NOMO-1 (cell line): Measurements from ENCODE around the gene FBXO10.
"Not testable (repeated sequence)": the region's sequence is repeated elsewhere in the genome, so short reads cannot be mapped to it uniquely, and the experiment has no call there.

Experiments used
- DNase-seq, 2 experiments: peaks; one replicate each; lab custom pipeline; 2025; ENCODE audit not compliant: unreplicated experiment in 2 of 2; lab: John Stamatoyannopoulos, UW

The FBXO10 gene

DNA sequence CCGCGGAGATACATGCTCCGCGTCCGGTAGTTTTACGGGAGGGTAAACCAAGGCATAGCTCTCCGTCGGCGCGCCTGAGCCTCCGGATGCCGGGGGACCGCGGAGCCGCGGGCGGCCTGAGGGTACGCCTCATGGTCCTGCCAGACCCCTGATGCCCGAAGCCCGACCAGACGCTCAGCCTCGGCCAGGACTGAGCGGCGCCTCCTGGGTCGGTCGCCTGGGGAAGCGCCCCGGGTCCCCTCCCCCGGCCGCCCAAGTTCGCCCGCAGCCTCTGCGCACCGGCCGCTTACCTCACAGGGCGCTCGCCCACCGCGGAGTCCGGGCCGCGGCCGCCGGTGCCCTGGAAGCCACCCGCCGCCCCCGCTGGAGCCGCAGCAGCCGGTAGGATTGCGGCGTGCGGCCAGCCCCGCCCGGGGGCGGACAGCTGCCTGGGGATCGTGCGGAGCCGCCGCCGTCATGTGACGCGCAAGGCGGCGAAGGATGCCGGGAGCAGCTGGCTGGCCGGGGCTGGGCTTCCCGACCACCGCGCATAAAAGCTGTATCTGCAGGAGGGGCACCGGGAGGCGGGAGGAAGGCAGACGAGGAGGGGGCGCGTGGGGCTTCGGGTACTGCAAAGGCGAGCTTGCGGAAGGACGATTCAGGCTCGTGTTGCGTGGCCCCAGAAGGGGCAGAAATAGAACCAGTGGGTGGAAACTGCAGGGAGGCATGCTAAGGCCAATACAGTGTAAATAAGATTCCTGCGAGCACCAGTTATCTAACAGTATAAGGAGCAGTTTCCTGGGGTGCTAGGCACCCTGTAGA is at the start of gene FBXO10:
Gene FBXO10, minus strand, starts transcription at position 460 of the 801 bp plus-strand sequence. CDS start 34,612 bp downstream, outside the sequence.
- DNase-seq = no peak

- DNase-seq = no peak
Measured at GRCh38 chr9:37625758-37626147, 49.6 kb upstream of the FBXO10 start.

- DNase-seq = no peak
Measured at GRCh38 chr9:37625036-37625757, 49.0 kb upstream of the FBXO10 start.

GRCh38 chr9:37624073-37624472 is 47.9 kb upstream of the FBXO10 start:
- no peak for DNase-seq

- no peak for DNase-seq
Measured at GRCh38 chr9:37623267-37623666, 47.1 kb upstream of the FBXO10 start.

GRCh38 chr9:37622462-37622861 is 46.3 kb upstream of the FBXO10 start:
- no peak for DNase-seq

DNA sequence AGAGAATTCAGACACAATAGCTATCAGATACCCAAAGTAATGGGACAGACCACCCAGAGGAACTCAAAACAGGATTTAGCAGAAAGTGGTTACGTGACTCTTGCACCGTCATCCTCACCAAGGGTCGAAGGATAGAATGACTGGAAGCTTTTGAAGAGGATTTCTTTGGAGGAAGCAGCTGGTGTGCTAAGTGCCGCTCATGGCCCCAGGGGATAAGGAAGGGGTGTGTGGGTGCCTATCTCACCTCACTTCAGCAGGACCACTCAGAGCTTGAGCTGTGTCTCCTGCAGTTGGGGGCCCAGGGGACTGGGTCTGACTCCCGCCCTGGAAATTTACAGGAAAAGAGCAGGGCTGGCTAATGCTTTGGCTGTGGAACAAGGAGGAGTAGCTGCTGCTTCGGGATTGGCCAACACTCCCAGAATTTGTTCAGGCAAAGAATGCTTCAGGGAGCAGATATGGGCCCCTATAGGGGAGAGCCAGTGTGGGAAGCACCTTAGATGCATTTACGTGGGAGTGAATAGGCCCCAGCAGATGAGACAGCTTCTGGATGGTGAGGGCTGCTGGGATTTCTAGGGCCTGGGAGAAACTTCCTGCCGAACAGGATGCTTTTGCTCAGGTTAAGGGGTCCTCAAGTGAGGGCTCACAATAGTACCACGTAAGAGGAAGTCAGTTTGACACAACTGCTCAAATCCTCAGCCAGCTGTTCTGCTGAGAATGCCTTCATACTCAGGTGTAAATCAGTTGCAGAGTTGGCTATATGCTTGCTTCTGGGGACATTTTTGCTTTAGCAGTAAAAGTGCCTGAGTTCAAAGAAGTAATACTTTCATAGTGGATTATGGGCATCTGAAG is 45.3 kb upstream of the FBXO10 start:
- DNase-seq = no peak

DNA sequence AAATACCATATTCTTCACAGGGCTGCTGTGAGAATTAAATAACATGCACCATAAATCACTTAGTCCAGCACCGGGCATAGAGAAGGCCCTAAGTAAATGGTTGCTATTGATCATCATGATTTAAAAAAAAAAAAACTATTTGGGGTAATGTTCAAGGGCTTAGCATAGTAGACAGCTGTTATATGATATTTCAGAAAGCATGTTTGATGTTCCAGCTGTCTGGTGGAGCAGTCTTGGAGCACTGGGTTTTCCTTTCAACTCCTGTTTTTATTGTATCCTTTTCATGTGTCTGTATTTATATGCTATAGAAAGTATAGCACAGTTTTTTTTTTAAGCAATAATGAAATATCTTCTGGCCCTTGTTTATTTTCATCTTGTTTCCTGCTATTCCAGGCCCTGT is 44.2 kb upstream of the FBXO10 start:
- DNase-seq = no peak

GRCh38 chr9:37619806-37620205 is 43.6 kb upstream of the FBXO10 start:
- DNase-seq = no peak

DNA sequence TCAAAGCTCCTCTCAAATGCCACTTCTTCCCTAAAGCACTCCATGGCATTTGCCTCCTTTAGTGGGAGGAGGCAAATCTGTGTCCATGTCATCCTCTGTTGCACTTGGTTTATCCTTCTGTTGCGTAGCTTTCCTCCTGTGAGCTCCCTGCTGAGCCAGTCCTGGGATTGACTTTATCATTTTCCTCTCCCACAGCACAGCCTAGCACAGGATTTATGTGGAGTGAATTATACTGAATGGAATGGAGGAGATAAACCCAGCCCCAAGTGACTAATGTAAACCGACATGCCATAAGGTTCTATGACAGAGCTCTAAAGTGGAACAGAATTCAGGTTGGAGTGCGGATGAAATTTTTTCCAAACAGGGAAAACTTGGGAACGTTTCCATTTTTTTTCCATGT is 42.6 kb upstream of the FBXO10 start:
- DNase-seq = no peak

DNA sequence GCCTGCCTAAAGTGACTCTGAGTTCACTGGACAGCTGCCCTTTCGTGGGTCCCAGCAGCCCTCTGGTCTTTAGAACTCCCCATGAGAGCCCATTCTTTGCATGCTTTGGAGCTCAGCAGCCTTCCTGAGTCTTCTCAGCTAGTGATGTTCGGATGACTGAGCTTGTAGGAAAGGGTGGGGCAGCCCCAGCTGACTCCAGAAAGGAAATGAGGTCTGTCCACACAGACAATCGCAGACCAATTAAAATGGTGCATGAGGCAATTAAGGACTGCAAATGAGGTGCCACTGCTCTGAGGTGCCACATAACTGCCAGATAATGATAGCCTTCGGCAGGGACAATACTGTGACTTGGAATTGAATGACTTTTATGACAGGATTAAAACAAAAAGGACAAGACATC is 41.7 kb upstream of the FBXO10 start:
- no peak for DNase-seq

GRCh38 chr9:37617161-37617560 is 41.0 kb upstream of the FBXO10 start:
- DNase-seq = no peak

- DNase-seq = no peak
Measured at GRCh38 chr9:37611961-37612360, 35.8 kb upstream of the FBXO10 start.

DNA sequence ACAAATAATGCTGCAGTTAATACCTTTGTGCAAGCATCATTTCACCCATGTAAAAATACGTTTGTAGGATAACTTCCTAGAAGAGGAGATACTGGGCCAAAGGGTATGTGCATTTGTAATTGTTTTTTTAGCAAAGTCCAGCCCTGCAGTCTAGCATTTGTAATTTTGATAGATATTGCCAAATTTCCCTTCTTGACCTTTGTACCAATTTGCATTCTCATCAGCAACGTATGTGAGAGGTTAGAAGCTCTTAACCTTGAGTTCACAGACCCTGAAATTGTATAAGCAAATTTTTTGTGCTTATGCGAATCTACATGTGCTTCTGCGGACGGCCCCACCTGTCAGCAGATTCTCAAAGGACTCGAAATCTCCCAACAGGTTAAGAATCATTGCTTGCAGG is 34.8 kb upstream of the FBXO10 start:
- no peak for DNase-seq

DNA sequence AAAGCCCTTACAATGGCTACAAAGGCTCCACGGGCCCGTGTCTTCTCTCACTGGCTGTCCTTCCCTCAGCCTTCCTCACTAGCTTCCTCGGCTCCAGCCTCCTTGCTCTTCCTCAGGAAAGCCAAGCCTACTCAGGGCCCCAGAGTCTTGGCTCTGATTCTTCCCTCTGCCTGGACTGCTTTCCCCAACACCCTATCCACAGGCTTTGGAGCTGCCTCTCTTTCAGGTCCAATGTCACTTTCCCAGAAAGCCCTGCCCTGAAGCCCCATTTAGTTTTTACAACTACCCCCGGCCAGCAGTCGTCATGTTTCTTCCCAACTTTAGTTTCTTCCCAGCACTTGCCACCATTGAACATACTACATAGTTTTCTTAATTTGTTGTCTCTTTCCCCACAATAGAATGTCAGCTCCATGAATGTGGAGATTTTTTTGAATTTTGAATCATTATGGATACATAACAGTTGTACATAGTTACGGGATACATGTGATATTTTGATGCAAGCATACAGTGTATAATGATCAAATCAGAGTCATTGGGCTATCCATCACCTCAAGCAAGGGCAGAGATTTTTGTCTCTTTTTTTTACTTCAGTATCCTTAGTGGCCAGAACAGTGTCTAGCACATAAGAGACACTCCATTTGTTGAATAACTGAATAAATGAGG is 33.7 kb upstream of the FBXO10 start:
- DNase-seq = no peak

- DNase-seq = no peak
Measured at GRCh38 chr9:37608250-37608649, 32.1 kb upstream of the FBXO10 start.

- no peak for DNase-seq
Measured at GRCh38 chr9:37604296-37604695, 28.1 kb upstream of the FBXO10 start.

DNA sequence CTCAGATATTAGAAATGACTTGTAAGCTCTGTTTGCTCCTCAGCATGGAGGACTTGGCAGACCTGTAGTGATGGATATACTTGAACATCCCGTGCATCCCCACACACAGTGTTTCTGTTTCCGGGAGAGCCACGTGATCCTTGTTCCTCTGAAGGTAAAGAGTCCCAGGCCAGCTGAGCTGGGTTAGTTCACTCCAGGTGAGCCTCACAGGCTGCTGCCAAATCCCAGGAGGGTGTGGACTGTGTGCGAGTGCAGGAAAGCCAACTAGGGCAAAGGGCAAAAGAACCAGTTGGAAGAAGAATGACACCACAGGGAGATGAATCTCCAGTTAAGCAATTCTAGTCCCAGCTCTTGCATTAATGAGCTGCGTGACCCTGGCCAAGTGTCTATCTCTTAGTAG is 26.6 kb upstream of the FBXO10 start:
- DNase-seq = no peak

GRCh38 chr9:37602061-37602460 is 25.9 kb upstream of the FBXO10 start:
- not testable (repeated sequence) for DNase-seq

GRCh38 chr9:37596504-37596903 is 20.3 kb upstream of the FBXO10 start:
- no peak for DNase-seq
